SK-N-SH (cell line): ENCODE results near the gene FNDC3B.

Experiments
- EZH2phosphoT487 ChIP-seq: fragments of 200-600 bp; sonication (generic); IDR thresholded peaks from 2 replicates; pipeline ENCODE4 v1.6.1; 2017; ENCODE audit warnings: low read depth, mixed run types, mild to moderate bottlenecking, antibody characterized with exemption, moderate library complexity, borderline replicate concordance
- SIN3A ChIP-seq: IDR thresholded peaks from 2 replicates; pipeline ENCODE4 v1.6.1; 2012; ENCODE audit warnings: low read depth, mild to moderate bottlenecking, low read length, moderate library complexity, borderline replicate concordance
- TF ChIP-seq, protein P1 (sequence below): fragments of 200-600 bp; sonication (generic); IDR thresholded peaks from 2 replicates; pipeline ENCODE4 v1.6.1; 2017; ENCODE audit warnings: antibody characterized with exemption, mild to moderate bottlenecking, moderate library complexity

DNA sequence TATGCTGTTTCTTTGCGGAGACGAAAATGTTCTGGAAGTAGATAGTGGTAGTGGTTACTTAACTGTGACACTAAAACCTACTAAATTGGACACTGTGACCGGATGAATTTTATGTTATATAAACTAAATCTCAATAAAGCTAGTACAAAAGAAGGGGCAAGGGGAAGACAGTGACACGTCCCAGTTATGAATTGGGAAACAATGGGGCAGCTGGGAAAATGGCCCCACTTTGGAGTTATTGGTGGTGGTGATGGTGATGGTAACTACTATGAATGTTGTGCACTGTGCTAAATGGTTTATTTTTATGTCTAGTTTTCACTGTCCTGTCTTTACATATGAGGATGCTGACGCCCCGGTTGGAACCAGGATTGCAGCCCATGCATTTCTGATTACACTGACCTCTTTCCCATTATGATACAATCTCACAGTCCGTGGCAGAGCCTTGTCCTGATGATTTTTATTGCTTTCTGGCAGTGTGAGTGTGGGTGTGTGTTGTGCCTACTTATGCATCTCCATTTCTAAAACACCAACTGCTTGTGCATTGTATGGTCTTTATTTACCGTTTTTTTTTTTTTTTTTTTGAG, 192.0 kb downstream of the FNDC3B start:
- TF ChIP-seq SIN3A (no peak), EZH2phosphoT487 (no peak)
- TF ChIP-seq, protein P1, sequence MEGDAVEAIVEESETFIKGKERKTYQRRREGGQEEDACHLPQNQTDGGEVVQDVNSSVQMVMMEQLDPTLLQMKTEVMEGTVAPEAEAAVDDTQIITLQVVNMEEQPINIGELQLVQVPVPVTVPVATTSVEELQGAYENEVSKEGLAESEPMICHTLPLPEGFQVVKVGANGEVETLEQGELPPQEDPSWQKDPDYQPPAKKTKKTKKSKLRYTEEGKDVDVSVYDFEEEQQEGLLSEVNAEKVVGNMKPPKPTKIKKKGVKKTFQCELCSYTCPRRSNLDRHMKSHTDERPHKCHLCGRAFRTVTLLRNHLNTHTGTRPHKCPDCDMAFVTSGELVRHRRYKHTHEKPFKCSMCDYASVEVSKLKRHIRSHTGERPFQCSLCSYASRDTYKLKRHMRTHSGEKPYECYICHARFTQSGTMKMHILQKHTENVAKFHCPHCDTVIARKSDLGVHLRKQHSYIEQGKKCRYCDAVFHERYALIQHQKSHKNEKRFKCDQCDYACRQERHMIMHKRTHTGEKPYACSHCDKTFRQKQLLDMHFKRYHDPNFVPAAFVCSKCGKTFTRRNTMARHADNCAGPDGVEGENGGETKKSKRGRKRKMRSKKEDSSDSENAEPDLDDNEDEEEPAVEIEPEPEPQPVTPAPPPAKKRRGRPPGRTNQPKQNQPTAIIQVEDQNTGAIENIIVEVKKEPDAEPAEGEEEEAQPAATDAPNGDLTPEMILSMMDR, result no peak
